GM21576 (cell line): Measurements from ENCODE around the gene PPP2R3A.

Experiments used
- ATAC-seq: cut with Tn5 transposase; IDR thresholded peaks from one replicate; pipeline ENCODE4 v1.9.1; 2021; ENCODE audit warnings: mild to moderate bottlenecking, moderate library complexity; ENCODE audit not compliant: unreplicated experiment

PPP2R3A gene

GRCh38 chr3:135966962-135967274 lies 1.4 kb downstream of the PPP2R3A start:
- no peak for ATAC-seq

- ATAC-seq = no peak
Observed at GRCh38 chr3:135967867-135968266, 2.3 kb downstream of the PPP2R3A start.

- no peak for ATAC-seq
Observed at GRCh38 chr3:135970506-135971116, 5.1 kb downstream of the PPP2R3A start.

- ATAC-seq = no peak
Observed at GRCh38 chr3:135973841-135974240, 8.3 kb downstream of the PPP2R3A start.

GRCh38 chr3:135975053-135975452 lies 9.5 kb downstream of the PPP2R3A start:
- ATAC-seq = no peak

- no peak for ATAC-seq
Observed at GRCh38 chr3:135975536-135975935, 10.0 kb downstream of the PPP2R3A start.

GRCh38 chr3:135980343-135980742 lies 14.8 kb downstream of the PPP2R3A start:
- no peak for ATAC-seq

- no peak for ATAC-seq
Observed at GRCh38 chr3:135981701-135982403, 16.3 kb downstream of the PPP2R3A start.

- ATAC-seq = no peak
Observed at GRCh38 chr3:135982404-135982761, 16.9 kb downstream of the PPP2R3A start.

GRCh38 chr3:135982922-135983581 lies 17.5 kb downstream of the PPP2R3A start:
- no peak for ATAC-seq

- no peak for ATAC-seq
Observed at GRCh38 chr3:135987661-135988060, 22.1 kb downstream of the PPP2R3A start.

GRCh38 chr3:135989242-135989641 lies 23.7 kb downstream of the PPP2R3A start:
- no peak for ATAC-seq

- ATAC-seq = no peak
Observed at GRCh38 chr3:135990903-135991302, 25.4 kb downstream of the PPP2R3A start.

GRCh38 chr3:135991621-135992020 lies 26.1 kb downstream of the PPP2R3A start:
- ATAC-seq = no peak

GRCh38 chr3:135992072-135992471 lies 26.5 kb downstream of the PPP2R3A start:
- no peak for ATAC-seq

- ATAC-seq = no peak
Observed at GRCh38 chr3:135994708-135995337, 29.3 kb downstream of the PPP2R3A start.

- ATAC-seq = no peak
Observed at GRCh38 chr3:135995766-135996165, 30.2 kb downstream of the PPP2R3A start.

- no peak for ATAC-seq
Observed at GRCh38 chr3:135997554-135998320, 32.2 kb downstream of the PPP2R3A start.

GRCh38 chr3:136008221-136008620 lies 42.7 kb downstream of the PPP2R3A start:
- ATAC-seq = no peak

GRCh38 chr3:136008732-136009470 lies 43.4 kb downstream of the PPP2R3A start:
- ATAC-seq = no peak

- no peak for ATAC-seq
Observed at GRCh38 chr3:136018876-136019275, 53.3 kb downstream of the PPP2R3A start.
